Activated CD4-positive, alpha-beta T cell treated with anti-CD3 and anti-CD28 coated beads, Interleukin-2, amount 50 U/mL, for 1 hour (primary cell): ENCODE data around the gene HS3ST3B1.
A peak's percentile ranks its signal among the peaks of the same experiment; 100 is the strongest.

Source experiments
- DNase-seq: peaks from one replicate; pipeline ENCODE4 v3.0.0-alpha.2; 2020

HS3ST3B1 gene

GRCh38 chr17:14300575-14301278, at the start of gene HS3ST3B1:
HS3ST3B1 (plus strand) TSS chr17:14301081; CDS start chr17:14301519, 438 bp downstream.
- DNase-seq = peak; percentile 99

GRCh38 chr17:14261406-14261805, 39.5 kb upstream of the HS3ST3B1 start:
- DNase-seq = no peak

- no peak for DNase-seq
Measured at GRCh38 chr17:14268264-14268663, 32.6 kb upstream of the HS3ST3B1 start.

- DNase-seq = no peak
Measured at GRCh38 chr17:14269473-14269872, 31.4 kb upstream of the HS3ST3B1 start.

GRCh38 chr17:14270508-14270907, 30.4 kb upstream of the HS3ST3B1 start:
- no peak for DNase-seq

- no peak for DNase-seq
Measured at GRCh38 chr17:14276535-14277250, 24.2 kb upstream of the HS3ST3B1 start.

- DNase-seq = no peak
Measured at GRCh38 chr17:14281530-14281929, 19.4 kb upstream of the HS3ST3B1 start.

- no peak for DNase-seq
Measured at GRCh38 chr17:14282726-14283125, 18.2 kb upstream of the HS3ST3B1 start.

GRCh38 chr17:14289162-14289561, 11.7 kb upstream of the HS3ST3B1 start:
- no peak for DNase-seq

GRCh38 chr17:14294876-14295275, 6.0 kb upstream of the HS3ST3B1 start:
- DNase-seq = no peak

- no peak for DNase-seq
Measured at GRCh38 chr17:14295676-14296075, 5.2 kb upstream of the HS3ST3B1 start.

- no peak for DNase-seq
Measured at GRCh38 chr17:14296166-14296910, 4.5 kb upstream of the HS3ST3B1 start.

GRCh38 chr17:14297161-14297851, 3.6 kb upstream of the HS3ST3B1 start:
- no peak for DNase-seq

GRCh38 chr17:14298221-14298946, 2.5 kb upstream of the HS3ST3B1 start:
- DNase-seq = no peak

GRCh38 chr17:14298947-14299279, 2.0 kb upstream of the HS3ST3B1 start:
- no peak for DNase-seq

- DNase-seq = peak; percentile 35
Measured at GRCh38 chr17:14299280-14300141, 1.4 kb upstream of the HS3ST3B1 start.

- DNase-seq = peak; percentile 45
Measured at GRCh38 chr17:14301279-14302090, 604 bp downstream of the HS3ST3B1 start.

GRCh38 chr17:14302091-14302430, 1.2 kb downstream of the HS3ST3B1 start:
- peak; percentile 53 for DNase-seq

- peak; percentile 82 for DNase-seq
Measured at GRCh38 chr17:14302431-14303099, 1.7 kb downstream of the HS3ST3B1 start.
